Activated CD8-positive, alpha-beta memory T cell treated with anti-CD3 and anti-CD28 coated beads for 48 hours (primary cell): ENCODE measurements around the gene ERV3-1.
"Not testable (repeated sequence)": the region's sequence is repeated elsewhere in the genome, so short reads cannot be mapped to it uniquely, and the experiment has no call there.

Source experiments
- DNase-seq, 3 experiments: peaks; one replicate each; pipeline ENCODE4 v3.0.0-alpha.2; 2020; ENCODE audit warnings: low read depth in 2 of 3, low spot score in 2 of 3

Gene ERV3-1, protein sequence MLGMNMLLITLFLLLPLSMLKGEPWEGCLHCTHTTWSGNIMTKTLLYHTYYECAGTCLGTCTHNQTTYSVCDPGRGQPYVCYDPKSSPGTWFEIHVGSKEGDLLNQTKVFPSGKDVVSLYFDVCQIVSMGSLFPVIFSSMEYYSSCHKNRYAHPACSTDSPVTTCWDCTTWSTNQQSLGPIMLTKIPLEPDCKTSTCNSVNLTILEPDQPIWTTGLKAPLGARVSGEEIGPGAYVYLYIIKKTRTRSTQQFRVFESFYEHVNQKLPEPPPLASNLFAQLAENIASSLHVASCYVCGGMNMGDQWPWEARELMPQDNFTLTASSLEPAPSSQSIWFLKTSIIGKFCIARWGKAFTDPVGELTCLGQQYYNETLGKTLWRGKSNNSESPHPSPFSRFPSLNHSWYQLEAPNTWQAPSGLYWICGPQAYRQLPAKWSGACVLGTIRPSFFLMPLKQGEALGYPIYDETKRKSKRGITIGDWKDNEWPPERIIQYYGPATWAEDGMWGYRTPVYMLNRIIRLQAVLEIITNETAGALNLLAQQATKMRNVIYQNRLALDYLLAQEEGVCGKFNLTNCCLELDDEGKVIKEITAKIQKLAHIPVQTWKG

DNA sequence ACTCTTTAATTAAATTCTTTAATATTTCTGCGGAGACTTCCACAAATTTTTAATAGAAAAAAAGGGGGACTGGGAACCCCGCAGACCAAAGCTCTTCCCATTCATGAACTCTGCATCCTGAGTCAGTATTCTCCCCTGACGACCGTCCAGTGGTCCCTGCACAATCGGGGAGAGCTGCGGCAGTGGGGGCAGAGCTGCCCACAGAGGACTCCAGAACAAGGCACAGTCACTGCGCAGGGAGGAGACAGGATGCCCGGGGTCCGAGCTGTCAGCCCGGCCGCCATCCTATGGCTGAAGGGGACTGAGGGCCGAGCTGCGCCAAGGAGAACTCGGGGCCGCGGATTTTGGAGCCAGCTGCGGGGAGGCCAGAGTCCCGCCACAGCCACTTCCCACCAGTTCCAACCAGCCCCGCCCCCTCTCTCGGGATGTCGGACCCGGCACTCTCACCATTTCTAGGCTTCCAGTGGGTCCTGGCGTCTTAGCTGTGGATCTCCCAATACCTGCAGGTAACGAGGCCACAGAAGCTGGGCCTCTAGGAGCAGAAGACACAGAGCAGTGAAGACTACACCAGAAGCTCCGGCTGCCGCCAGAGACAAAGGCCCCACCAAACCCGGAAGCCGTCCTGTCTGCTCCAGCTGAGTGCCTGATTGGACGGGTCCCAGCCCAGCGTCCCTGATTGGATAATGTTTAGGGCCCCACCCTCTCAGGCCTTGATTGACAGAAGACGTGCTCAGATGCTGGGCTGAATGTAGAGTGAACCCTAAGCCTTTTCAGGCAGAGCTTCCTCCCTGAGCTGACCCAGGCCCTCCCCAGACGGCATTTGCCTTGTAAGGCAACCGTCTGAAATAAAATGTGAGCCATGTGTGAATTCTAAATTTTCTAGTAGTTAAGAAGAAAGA is at the start of gene ERV3-1:
Gene ERV3-1, minus strand, starts transcription at position 594 of the 899 bp plus-strand sequence. CDS start 13,661 bp downstream, outside the sequence.
- DNase-seq: peak; percentile 51 to 76 (median 71)

DNA sequence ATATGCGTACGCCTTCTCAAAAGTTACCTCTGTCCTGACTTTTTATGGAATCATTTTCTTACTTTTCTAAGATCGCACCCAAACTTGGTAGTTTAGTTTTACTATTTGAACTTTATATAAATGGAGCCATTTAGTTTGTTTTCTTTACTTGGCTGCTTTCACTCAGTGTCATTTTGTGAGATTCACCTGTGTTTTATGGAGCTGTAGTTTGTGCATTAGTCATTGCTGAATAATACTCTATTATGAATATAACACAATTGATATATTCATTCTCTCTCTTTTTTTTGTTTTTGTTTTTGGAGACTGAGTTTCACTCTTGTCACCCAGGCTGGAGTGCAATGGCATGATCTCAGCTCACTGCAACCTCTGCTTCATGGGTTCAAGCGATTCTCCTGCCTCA is 49.3 kb upstream of the ERV3-1 start:
- DNase-seq: not testable (repeated sequence)

DNA sequence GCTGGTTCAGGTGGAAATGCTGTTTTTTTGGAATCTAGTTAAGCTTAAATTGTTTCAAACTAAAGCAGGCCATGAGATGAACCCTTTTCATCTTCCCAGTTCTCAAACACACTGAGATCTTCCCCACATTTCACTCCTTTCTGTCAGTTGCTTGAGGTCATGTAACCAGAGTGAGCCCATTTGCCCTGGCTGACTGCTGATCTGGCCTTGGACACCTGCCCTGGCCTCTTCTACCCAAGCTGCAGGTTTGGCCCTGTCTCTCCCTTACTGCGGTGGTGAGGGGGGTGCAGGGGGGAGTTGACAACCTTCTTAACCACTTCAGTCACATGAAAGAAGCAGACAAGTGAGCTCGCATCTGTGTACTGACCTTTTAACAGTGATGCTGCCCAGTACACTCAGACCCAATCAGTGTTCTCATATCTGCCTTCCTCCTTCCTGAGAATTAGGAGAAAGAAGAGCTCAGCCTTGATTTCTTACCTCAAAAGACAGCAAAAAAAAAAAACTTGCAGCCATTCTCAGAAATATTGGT is 48.0 kb upstream of the ERV3-1 start:
- not testable (repeated sequence) for DNase-seq

DNA sequence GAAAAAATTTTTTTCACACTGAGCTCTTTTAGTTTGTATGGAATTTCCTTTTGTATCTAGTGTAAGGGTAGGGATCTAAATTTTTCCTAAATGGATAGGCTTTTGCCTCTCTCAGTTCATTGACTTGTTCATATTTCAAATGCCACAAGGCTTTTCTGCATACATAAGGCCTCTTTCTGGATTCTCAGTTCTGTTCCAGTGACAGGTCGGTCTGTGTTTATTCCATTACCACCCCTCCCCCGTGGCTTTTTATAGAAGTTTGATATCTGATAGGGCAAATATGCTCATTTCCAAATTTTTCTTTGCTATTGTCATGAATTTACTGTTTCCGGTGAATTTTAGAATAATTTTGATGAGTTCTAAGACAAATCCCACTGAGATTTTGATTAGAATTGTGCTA is 45.2 kb upstream of the ERV3-1 start:
- DNase-seq: not testable (repeated sequence)

DNA sequence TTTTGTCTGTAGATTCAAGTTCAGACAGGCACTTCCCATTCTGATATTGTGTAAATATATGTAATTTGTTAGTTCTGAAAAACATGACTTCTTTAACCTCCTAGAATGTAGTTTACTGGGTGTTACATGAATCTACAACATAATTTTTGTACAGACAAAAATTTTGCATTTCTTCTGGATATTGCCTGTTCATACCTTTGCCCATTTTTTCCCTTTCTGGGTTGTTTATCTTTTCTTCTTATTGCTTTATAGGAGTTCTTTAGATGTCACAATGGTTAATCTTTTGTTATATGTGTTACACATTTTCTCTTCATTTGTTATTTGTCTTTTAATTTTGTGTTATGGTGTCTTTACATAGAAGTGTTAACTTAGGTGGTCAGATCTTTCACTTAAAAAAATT is 44.7 kb upstream of the ERV3-1 start:
- not testable (repeated sequence) for DNase-seq

DNA sequence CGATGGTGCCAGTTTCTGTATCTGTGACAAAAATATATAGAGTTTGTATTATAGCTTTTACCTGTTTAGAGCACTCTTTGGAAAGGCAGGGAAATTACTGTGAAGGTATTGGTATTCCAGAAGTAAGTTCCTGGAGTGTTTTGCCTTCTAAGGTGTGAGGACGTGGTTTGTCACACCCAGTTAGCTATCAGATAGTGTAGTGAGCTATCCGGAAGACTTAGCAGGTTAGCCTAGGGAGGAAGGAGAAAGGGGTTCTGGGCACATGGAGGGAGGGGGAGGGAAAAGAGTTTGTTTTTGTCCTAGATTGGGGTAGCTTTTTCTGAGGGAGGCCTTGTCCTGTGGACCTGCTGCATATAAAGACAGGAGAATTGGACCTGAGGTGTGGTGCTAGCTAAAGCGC is 39.8 kb upstream of the ERV3-1 start:
- not testable (repeated sequence) for DNase-seq

DNA sequence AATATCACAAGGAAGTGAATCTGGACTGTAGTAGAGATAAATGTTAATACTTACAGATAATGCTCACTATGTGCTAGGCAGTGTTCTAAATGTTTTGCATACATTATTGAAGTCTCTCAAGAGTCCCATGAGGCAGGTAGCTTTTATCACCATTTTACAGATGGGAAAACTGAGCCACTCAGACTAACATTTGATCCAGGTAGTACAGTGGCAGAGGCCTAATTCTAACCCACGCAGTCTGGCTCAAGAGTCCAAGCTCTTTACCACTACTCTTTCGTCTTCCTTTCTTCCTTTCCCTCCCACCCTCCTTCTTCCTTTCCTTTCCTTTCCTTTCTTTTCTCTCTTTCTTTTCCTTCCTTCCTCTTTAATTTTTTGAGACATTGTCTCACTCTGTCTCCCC is 39.1 kb upstream of the ERV3-1 start:
- DNase-seq: not testable (repeated sequence)

DNA sequence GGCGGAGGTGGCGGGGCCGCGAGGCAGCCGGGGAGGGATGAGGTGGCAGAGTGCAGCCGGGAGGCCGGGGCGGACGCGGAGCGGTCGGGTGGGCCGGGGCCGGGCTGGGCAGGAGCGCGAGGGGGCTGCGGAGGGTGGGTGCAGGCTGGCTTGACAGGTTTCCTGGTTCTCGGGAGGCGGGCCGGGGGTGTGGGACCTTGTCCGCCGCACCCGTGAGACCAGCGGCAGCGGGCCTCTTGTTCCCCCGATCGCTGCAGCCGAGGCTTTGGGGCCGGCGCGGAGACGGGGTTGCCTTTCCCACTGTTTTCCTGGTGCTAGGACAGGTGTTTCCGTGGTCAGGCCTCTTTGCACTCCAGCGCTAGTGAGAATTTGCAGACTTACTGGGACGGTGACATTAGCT is 32.3 kb upstream of the ERV3-1 start:
- peak in 2 of 3 experiments; percentile 1 to 14 for DNase-seq

DNA sequence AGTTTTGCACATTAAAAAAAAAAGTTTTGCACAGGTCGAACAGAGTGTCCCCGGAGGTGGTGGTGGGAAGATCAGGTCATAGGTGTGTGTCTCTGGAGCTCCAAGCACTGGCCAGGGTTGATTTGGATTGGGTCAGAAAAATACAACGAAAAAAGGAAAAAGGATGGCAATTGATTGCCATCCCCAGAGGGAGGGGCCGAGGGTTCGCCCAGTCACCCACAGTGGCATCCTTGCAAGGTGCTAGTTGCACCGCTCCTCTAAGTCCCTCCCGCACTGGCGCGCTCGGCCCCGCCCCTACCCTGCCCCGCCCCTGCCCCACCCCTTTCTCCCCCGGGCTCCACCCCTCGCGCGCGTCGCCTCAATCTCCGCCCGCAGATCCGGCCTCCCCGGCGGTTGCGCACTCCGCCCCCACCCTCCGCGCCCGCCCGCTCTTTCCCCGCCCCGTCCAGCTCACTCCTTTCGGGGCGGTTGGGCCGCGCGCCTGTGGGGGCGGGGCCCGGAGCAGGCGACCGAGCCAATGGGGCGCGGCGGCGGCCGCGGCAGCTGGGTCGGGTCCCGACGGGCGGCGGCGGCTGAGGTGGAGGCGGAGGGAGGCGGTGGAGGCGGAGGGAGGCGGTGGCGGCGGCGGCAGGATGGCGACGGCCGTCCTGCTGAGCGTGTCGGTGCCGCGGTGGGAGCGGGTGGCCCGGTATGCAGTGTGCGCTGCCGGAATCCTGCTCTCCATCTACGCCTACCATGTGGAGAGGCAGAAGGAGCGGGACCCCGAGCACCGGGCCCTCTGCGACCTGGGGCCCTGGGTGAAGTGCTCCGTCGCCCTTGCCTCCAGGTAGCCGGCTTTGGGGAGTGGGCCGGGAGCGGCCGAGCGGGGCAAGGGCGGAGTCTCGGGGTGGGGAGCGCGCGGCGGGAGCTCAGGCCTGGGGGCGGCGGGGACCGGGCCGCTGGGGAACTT is 31.5 kb upstream of the ERV3-1 start:
- DNase-seq: peak; percentile 71 to 93 (median 77)

DNA sequence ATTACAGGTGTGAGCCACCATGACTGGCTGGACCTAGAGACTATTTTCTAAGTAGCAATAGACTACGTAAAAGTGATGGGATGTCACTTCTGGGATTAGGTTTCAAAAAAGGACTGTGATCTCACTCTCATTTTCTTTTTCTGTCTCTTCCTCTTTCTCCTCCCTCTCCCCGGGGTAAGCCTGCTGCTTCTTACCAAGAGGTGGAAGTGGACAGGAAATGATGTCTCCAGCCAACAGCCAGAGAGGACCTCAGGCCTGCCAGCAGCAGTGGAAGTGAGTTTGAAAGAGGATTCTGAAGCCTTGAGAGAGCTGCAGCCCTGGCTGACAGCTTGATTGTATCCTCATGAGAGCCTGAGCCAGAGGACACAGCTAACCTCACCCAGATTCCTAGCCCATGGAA is 30.0 kb upstream of the ERV3-1 start:
- DNase-seq: not testable (repeated sequence)

DNA sequence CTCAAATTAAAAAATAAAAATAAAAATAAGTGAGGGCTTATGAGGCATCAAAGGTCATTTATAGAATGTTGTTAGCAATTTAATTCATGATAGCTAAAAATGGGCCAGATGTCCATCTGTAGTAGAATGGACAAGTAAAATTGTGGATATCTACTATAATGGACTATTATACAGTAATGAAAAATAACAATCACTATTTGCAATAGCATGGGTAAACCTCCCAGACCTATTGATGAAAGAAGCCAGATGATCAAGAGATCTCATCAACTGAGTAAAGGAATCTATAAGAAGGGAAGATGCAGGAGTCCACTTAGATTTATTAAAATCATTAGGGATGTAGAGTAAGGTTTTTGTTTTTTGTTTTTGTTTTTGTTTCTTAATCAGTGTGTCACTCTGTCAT is 29.0 kb upstream of the ERV3-1 start:
- not testable (repeated sequence) for DNase-seq

DNA sequence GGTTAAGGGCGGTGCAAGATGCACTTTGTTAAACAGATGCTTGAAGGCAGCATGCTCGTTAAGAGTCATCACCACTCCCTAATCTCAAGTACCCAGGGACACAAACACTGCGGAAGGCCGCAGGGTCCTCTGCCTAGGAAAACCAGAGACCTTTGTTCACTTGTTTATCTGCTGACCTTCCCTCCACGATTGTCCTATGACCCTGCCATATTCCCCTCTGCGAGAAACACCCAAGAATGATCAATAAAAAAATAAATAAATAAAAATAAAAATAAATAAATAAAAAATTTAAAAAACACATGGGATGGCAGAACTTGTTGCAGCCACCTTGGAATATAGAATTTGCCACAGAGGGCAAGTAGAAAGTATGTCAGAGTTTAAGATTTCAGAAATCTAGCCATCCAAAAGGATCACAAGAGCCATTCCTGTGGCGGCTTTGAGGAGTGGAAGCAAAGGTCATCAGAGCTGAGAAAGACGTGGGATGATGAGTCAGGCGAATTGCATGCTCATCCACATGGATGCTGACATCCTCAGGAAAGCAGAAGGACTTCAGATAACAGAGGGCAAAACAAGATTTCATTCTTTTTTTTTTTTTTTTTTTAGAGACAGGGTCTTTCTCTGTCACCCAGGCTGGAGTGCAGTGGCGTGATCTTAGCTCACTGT is 27.8 kb upstream of the ERV3-1 start:
- DNase-seq: not testable (repeated sequence)

DNA sequence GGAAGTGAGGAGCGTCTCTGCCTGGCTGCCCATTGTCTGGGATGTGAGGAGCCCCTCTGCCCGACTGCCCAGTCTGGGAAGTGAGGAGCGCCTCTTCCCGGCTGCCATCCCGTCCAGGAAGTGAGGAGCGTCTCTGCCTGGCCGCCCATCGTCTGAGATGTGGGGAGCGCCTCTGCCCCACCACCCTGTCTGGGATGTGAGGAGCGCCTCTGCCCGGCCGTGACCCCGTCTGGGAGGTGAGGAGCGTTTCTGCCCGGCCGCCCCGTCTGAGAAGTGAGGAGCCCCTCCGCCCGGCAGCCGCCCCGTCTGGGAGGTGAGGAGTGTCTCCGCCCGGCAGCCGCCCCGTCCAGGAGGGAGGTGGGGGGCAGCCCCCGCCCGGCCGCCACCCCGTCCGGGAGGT is 26.9 kb upstream of the ERV3-1 start:
- DNase-seq: not testable (repeated sequence)

DNA sequence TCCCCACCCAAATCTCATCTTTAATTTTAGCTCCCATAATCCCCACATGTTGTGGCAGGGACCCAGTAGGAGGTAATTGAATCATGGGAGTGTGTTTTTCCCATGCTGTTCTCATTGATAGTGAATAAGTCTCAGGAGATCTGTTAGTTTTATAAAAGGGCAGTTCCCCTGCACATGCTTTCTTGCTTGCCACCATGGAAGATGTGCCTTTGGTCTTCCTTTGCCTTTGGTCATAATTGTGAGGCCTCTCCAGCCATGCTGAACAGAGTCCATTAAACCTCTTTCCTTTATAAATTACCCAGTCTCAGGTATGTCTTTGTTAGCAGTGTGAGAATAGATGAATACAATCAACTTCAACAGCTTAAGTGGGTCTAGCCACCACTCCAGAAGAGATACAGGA is 18.5 kb upstream of the ERV3-1 start:
- DNase-seq: not testable (repeated sequence)

DNA sequence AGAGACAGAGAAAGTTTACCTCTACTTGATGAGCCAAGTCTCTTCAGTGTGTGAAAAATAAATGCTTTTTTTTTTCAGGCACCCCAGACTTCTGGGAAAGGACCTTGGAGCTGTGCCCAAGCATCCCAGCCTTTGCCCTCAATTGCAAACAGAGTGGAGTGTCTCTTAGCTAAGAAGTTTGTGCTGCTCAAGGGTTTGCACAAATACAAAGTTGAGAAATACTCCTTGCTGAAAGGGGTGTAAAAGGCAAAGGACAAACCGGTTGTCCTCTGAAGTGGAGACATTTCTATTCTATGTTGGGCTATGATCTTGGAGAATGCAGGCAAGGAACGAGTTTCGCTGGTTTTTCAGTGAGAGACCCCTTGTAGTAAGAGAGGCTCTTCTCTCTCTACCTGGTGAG is 14.5 kb upstream of the ERV3-1 start:
- DNase-seq: not testable (repeated sequence)

DNA sequence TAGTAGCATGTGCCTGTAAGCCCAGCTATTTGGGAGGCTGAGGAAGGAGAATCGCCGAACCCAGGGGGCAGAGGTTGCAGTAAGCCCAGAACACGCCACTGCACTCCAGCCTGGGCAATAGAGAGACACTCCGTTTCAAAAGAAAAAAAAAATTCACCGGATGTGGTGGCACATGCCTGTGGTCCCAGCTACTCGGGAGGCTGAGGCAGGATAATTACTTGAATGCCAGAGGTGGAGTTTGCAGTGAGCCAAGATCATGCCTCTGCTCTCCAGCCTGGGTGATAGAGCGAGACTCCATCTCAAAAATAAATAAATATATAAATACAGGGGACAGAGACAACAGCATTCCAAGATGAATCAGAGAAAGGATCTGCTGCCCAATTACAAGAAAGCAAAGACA is 3.4 kb upstream of the ERV3-1 start:
- not testable (repeated sequence) for DNase-seq

DNA sequence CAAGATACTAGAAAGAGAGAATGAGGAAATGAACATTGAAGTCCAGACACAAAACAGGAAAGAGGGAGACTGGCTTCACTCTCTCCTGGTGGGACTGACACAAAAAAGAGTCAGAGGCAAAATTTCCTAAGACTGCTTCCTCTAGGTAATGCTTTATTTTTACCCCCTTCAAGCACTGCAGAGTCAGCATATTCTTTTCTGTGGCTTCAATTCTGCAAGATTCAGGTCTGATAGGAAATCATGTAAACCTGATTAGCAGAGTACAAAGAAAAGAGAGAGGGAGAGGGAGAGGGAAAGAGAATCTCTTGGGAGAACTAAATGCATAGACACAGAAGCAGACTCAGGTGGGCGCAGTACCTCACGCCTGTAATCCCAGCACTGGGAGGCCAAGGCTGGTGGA is 2.9 kb upstream of the ERV3-1 start:
- DNase-seq: not testable (repeated sequence)

DNA sequence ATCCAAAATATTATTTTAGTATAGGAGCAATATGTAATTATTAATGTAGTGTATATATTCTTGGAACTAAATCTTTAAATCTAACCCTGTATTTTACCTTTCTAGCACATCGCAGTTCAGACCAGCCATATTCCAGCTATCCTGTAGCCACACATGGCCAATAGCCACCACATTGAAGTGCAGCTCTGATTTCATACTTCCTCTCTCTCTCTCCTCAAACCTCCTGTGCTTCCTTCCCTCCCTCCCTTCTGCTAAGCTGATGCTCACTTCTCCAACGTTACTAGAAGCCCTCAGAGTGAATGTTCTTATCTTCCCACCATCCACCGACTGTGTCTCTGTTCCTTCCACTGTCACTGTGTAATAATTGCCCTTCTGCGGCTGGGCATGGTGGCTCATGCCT is 549 bp upstream of the ERV3-1 start:
- not testable (repeated sequence) for DNase-seq

DNA sequence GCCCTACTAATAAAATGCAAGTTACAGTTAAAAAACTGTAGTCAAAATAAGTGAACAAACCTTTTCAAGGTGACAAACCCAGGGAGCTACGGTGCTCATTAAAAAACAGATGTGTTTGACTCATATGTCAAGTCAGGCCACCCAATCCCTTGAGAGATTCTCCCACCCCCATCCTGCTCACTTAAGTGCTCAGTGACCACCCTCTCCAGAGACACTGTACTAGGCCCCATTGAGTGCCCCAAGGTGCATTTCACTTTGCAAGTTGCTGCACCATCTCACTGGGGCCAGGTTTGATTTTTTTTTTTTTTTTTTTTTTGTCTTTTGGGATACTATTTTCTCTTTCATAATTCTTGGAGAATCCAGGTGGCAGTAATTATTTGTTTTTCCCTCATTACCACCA is 1.9 kb downstream of the ERV3-1 start:
- no peak for DNase-seq
